GM23338 (cell line): ENCODE measurements around the gene ROCK2. TPM values are rescaled to one million over a fixed set of nuclear protein-coding genes. Genes with fewer than 3 reads are reported as not detected.
"Not testable (repeated sequence)": the region's sequence is repeated elsewhere in the genome, so short reads cannot be mapped to it uniquely, and the experiment has no call there.

Experiments
- ATAC-seq: fragments of 200-7000 bp; cut with Tn5 transposase; 3 replicates; pipeline ENCODE4 v1.9.1; 2020
- DNase-seq: peaks from one replicate; pipeline ENCODE4 v3.0.0-alpha.2; 2015; ENCODE audit warnings: low spot score
- H2AFZ ChIP-seq: fragments of 200-600 bp; sonication (generic); 2 replicates; pipeline ENCODE4 v1.8.0; 2016; ENCODE audit warnings: antibody characterized with exemption, mild to moderate bottlenecking, moderate library complexity
- H3F3A ChIP-seq: fragments of 200-600 bp; sonication (generic); replicated peaks from 2 replicates; pipeline ENCODE4 v1.8.0; 2017; ENCODE audit warnings: antibody characterized with exemption, mixed run types, low read depth
- H3K27ac ChIP-seq: fragments of 200-600 bp; sonication (generic); 2 replicates; pipeline ENCODE4 v1.6.1; 2016; ENCODE audit warnings: low read depth
- H3K27me3 ChIP-seq: fragments of 200-600 bp; sonication (generic); 2 replicates; pipeline ENCODE4 v1.8.0; 2016; ENCODE audit warnings: mild to moderate bottlenecking, mixed run types, moderate library complexity; ENCODE audit not compliant: insufficient read depth
- H3K36me3 ChIP-seq: fragments of 200-600 bp; sonication (generic); 2 replicates; pipeline ENCODE4 v1.8.0; 2016; ENCODE audit warnings: mild to moderate bottlenecking; ENCODE audit not compliant: insufficient read depth
- H3K4me1 ChIP-seq: fragments of 200-600 bp; sonication (generic); 2 replicates; pipeline ENCODE4 v1.8.0; 2016; ENCODE audit warnings: mild to moderate bottlenecking, moderate library complexity; ENCODE audit not compliant: insufficient read depth
- H3K4me2 ChIP-seq: fragments of 200-600 bp; sonication (generic); 2 replicates; pipeline ENCODE4 v1.7.1; 2017; ENCODE audit warnings: mixed run types
- H3K4me3 ChIP-seq: fragments of 200-600 bp; sonication (generic); 2 replicates; pipeline ENCODE4 v1.6.1; 2016; ENCODE audit warnings: mixed run types
- H3K79me2 ChIP-seq: fragments of 200-600 bp; sonication (generic); replicated peaks from 2 replicates; pipeline ENCODE4 v1.8.0; 2017; ENCODE audit warnings: mild to moderate bottlenecking; ENCODE audit not compliant: insufficient read depth
- H3K9me2 ChIP-seq: fragments of 200-600 bp; sonication (generic); 2 replicates; pipeline ENCODE4 v1.8.0; 2017; ENCODE audit not compliant: insufficient read depth
- H4K20me1 ChIP-seq: fragments of 200-600 bp; sonication (generic); replicated peaks from 2 replicates; pipeline ENCODE4 v1.8.0; 2017; ENCODE audit warnings: mild to moderate bottlenecking; ENCODE audit not compliant: insufficient read depth
- H3K27ac Mint-ChIP-seq: 2 replicates; pipeline ENCODE4 v1.8.0; 2020; ENCODE audit warnings: inconsistent platforms, mild to moderate bottlenecking, moderate library complexity, mixed read lengths
- H3K27me3 Mint-ChIP-seq: 3 replicates; pipeline ENCODE4 v1.8.0; 2022; ENCODE audit warnings: low read depth, mild to moderate bottlenecking, moderate library complexity, mixed read lengths, inconsistent platforms; ENCODE audit not compliant: insufficient read depth, poor library complexity
- H3K36me3 Mint-ChIP-seq: 3 replicates; pipeline ENCODE4 v1.8.0; 2021; ENCODE audit warnings: low read depth, mild to moderate bottlenecking, inconsistent platforms, moderate library complexity, mixed read lengths
- H3K4me1 Mint-ChIP-seq: 3 replicates; pipeline ENCODE4 v1.8.0; 2020; ENCODE audit warnings: mild to moderate bottlenecking, inconsistent platforms, mixed read lengths
- H3K4me3 Mint-ChIP-seq: 3 replicates; pipeline ENCODE4 v1.8.0; 2021; ENCODE audit warnings: moderate library complexity, mild to moderate bottlenecking, inconsistent platforms, mixed read lengths
- H3K9me3 Mint-ChIP-seq: 3 replicates; pipeline ENCODE4 v1.8.0; 2020; ENCODE audit warnings: moderate library complexity, mild to moderate bottlenecking, inconsistent platforms, mixed read lengths
- CREB1 ChIP-seq: fragments of 250-450 bp; sonication (Bioruptor Pico); IDR thresholded peaks from 2 replicates; pipeline ENCODE4 v1.5.0; 2020; ENCODE audit warnings: low read depth, mild to moderate bottlenecking, moderate library complexity
- CTCF ChIP-seq, 2 experiments: fragments of 200-600 bp in 1 of 2; sonication (generic) in 1 of 2; conservative IDR thresholded peaks; 2 replicates each; pipeline versions ENCODE4 v1.5.1 to v1.6.1; 2016 to 2017; ENCODE audit warnings: antibody characterized with exemption in 2 of 2, low read depth in 2 of 2, mild to moderate bottlenecking in 2 of 2, moderate library complexity in 1 of 2
- ETS1 ChIP-seq: IDR thresholded peaks from 2 replicates; pipeline ENCODE4 v1.6.1; 2016; ENCODE audit warnings: antibody characterized with exemption
- EZH2 ChIP-seq: fragments of 200-600 bp; sonication (generic); IDR thresholded peaks from one replicate; pipeline ENCODE4 v1.8.0; 2017; ENCODE audit warnings: antibody characterized with exemption, mild to moderate bottlenecking, low read depth; ENCODE audit not compliant: unreplicated experiment
- EZH2phosphoT487 ChIP-seq: fragments of 200-600 bp; sonication (generic); IDR thresholded peaks from one replicate; pipeline ENCODE4 v1.8.1; 2018; ENCODE audit warnings: antibody characterized with exemption; ENCODE audit not compliant: unreplicated experiment
- JUNB ChIP-seq: IDR thresholded peaks from one replicate; pipeline ENCODE4 v1.6.1; 2016; ENCODE audit warnings: antibody characterized with exemption; ENCODE audit not compliant: unreplicated experiment
- NANOG ChIP-seq: IDR thresholded peaks from 2 replicates; pipeline ENCODE4 v1.6.1; 2016; ENCODE audit warnings: antibody characterized with exemption, borderline replicate concordance
- POLR2AphosphoS5 ChIP-seq: IDR thresholded peaks from 2 replicates; pipeline ENCODE4 v1.6.1; 2016; ENCODE audit warnings: antibody characterized with exemption, low read depth
- STAT1 ChIP-seq: IDR thresholded peaks from one replicate; pipeline ENCODE4 v1.6.1; 2016; ENCODE audit warnings: antibody characterized with exemption; ENCODE audit not compliant: unreplicated experiment
- ZNF114 ChIP-seq: fragments of 250-450 bp; sonication (Bioruptor Pico); IDR thresholded peaks from 2 replicates; pipeline ENCODE4 v1.5.0; 2020; ENCODE audit warnings: mild to moderate bottlenecking, moderate library complexity
- ZNF331 ChIP-seq: fragments of 250-450 bp; sonication (Bioruptor Pico); IDR thresholded peaks from 2 replicates; pipeline ENCODE4 v1.5.0; 2020; ENCODE audit warnings: low read depth, mild to moderate bottlenecking, moderate library complexity
- ZNF462 ChIP-seq: fragments of 250-450 bp; sonication (Bioruptor Pico); IDR thresholded peaks from 2 replicates; pipeline ENCODE4 v1.5.0; 2020; ENCODE audit warnings: mild to moderate bottlenecking, moderate library complexity
- polyA plus RNA-seq: library from polyadenylated mRNA; unstranded; fragments of >200 nt; fragmentation: Nextera tagmentation; extraction: Ambion mirVana; gene quantifications from 2 replicates; pipeline ENCODE4 v1.2.1, GENCODE V29; 2016
- total RNA-seq: library from RNA; depleted of rRNA; stranded (reverse); fragments of >200 nt; shearing (Covaris generic); gene quantifications from 2 replicates; pipeline ENCODE4 v1.2.3, GENCODE V29; 2014

ROCK2 gene
- total and polyA plus RNA-seq, 2 experiments from 2014 or later, result 16.4 to 28.0 TPM

GRCh38 chr2:11165046-11165445 lies 179.4 kb downstream of the ROCK2 start:
- H3K9me3 Mint-ChIP-seq, H3K4me1 Mint-ChIP-seq, DNase-seq: not testable (repeated sequence)

GRCh38 chr2:11163439-11164317 lies 180.8 kb downstream of the ROCK2 start:
- H3K27ac Mint-ChIP-seq, result no peak overlapping the region
- TF ChIP-seq STAT1 (no peak), ZNF114 (CRISPR knock-in tag) (no peak), ZNF462 (CRISPR knock-in tag) (no peak), ETS1 (no peak), POLR2AphosphoS5 (no peak), ZNF331 (CRISPR knock-in tag) (no peak), EZH2 (no peak), NANOG (no peak), JUNB (no peak), CREB1 (CRISPR knock-in tag) (no peak), EZH2phosphoT487 (no peak), CTCF (conservative IDR thresholded peaks at IDR 0.05; ENCODE audit: low read depth in 2 of 2) (no peak)

More at GRCh38 chr2:11165046-11165445, 179.4 kb downstream of the ROCK2 start:
- not testable (repeated sequence) for H3K27me3 Mint-ChIP-seq, H3K79me2 ChIP-seq, H3K27me3 ChIP-seq, H3F3A ChIP-seq, H3K27ac Mint-ChIP-seq, H3K36me3 ChIP-seq, H4K20me1 ChIP-seq, H3K4me1 ChIP-seq, ATAC-seq, H3K27ac ChIP-seq, H3K4me3 Mint-ChIP-seq, H3K9me2 ChIP-seq, H3K4me2 ChIP-seq, H3K36me3 Mint-ChIP-seq, H3K4me3 ChIP-seq, H2AFZ ChIP-seq

More at GRCh38 chr2:11163439-11164317, 180.8 kb downstream of the ROCK2 start:
- no peaks in the 10 kb centered on the region for H3K9me2 ChIP-seq
- H3K36me3 ChIP-seq, result no peaks in the 10 kb centered on the region
- H3K27me3 Mint-ChIP-seq, result peaks cover 5% of the 10 kb centered on the region
- ATAC-seq (no peak), DNase-seq (no peak)
- no peak overlapping the region for H3K4me2 ChIP-seq
- H3K4me1 ChIP-seq, result no peaks in the 10 kb centered on the region
- H4K20me1 ChIP-seq, result no peaks in the 10 kb centered on the region
- no peaks in the 10 kb centered on the region for H3F3A ChIP-seq
- H3K36me3 Mint-ChIP-seq, result no peaks in the 10 kb centered on the region
- no peak overlapping the region for H3K27ac ChIP-seq
- no peak overlapping the region for H3K4me3 Mint-ChIP-seq
- no peak overlapping the region for H2AFZ ChIP-seq
- no peaks in the 10 kb centered on the region for H3K27me3 ChIP-seq
- peaks cover 3% of the 10 kb centered on the region; the same call in 2 of the 3 replicates for H3K4me1 Mint-ChIP-seq
- H3K9me3 Mint-ChIP-seq, result 0 out of 3 replicates have a peak, but pooled peaks cover 4% of the 10 kb centered on the region
- no peaks in the 10 kb centered on the region for H3K79me2 ChIP-seq
- no peak overlapping the region for H3K4me3 ChIP-seq
